HepG2 (cell line): Measurements from ENCODE around the gene TMEM38B. TPM values are rescaled to one million over a fixed set of nuclear protein-coding genes. Genes with fewer than 3 reads are reported as not detected.

ENCODE experiments used
- ATAC-seq: fragments of 200-7000 bp; cut with Tn5 transposase; 3 replicates; pipeline ENCODE4 v1.9.1; 2020; ENCODE audit warnings: mild to moderate bottlenecking, moderate library complexity
- BruUV-seq: library from RNA; stranded (reverse); fragments of 400-500 nt; replicated peaks from 2 replicates; lab custom pipeline; 2021; lab: Mats Ljungman, UMichigan
- CTCF ChIA-PET: fragments of 300-600 bp; formaldehyde crosslinking; extraction: SDS; loops from one replicate; lab custom pipeline; 2021; ENCODE audit warnings: low total read pairs, inconsistent platforms, low intra/inter-chr PET ratio; lab: Yijun Ruan, JAX
- POLR2A ChIA-PET: fragments of 350-600 bp; sonication (Branson Sonifier 250); formaldehyde crosslinking; loops from one replicate; lab custom pipeline; 2020; ENCODE audit warnings: antibody characterized with exemption, inconsistent platforms; lab: Yijun Ruan, JAX
- DNase-seq: peaks from one replicate; pipeline ENCODE4 v3.0.0-alpha.2; 2015; ENCODE audit warnings: low spot score
- FAIRE-seq: peaks from 3 replicates; lab custom pipeline; 2011; peaks lifted over from hg19 to GRCh38; lab: Jason Lieb, UNC
- H2AFZ ChIP-seq: one replicate; pipeline ENCODE4 v1.6.1; 2011; ENCODE audit warnings: low read length, inconsistent platforms
- H3K27ac ChIP-seq: fragments of 300-600 bp; 3 replicates; pipeline ENCODE4 v1.8.0; 2011; ENCODE audit warnings: mixed run types, mild to moderate bottlenecking, mixed read lengths, low read length, inconsistent platforms; ENCODE audit not compliant: insufficient read depth; ENCODE audit errors: extremely low read length
- H3K27me3 ChIP-seq, 2 experiments: fragments of 200-600 bp in 1 of 2; 2 replicates in 1 of 2; 3 replicates in 1 of 2; pipeline versions ENCODE4 v1.6.0 to v1.8.0; 2011; ENCODE audit warnings: low read length in 2 of 2, mild to moderate bottlenecking in 2 of 2, moderate library complexity in 2 of 2, inconsistent platforms in 1 of 2; ENCODE audit not compliant: insufficient read depth in 2 of 2, control insufficient read depth in 1 of 2
- H3K36me3 ChIP-seq, 2 experiments: fragments of 200-600 bp in 1 of 2; replicated peaks in 1 of 2; 2 replicates in 1 of 2; 3 replicates in 1 of 2; pipeline versions ENCODE4 v1.5.1 to v1.8.0; 2011; ENCODE audit warnings: low read length in 2 of 2, inconsistent platforms in 1 of 2; ENCODE audit not compliant: insufficient read depth in 2 of 2, control insufficient read depth in 1 of 2
- H3K4me1 ChIP-seq: 2 replicates; pipeline ENCODE4 v1.5.1; 2012; ENCODE audit warnings: low read length, inconsistent platforms; ENCODE audit not compliant: insufficient read depth
- H3K4me2 ChIP-seq: 2 replicates; pipeline ENCODE4 v1.6.0; 2011; ENCODE audit warnings: low read depth, low read length, inconsistent platforms
- H3K4me3 ChIP-seq, 3 experiments: fragments of 200-600 bp in 1 of 3; sonication (generic), shearing (Covaris generic) in 1 of 3; replicated peaks in 1 of 3; 2 replicates each; pipeline ENCODE4 v1.5.1; 2011 to 2016; ENCODE audit warnings: low read length in 3 of 3, inconsistent platforms in 2 of 3, low read depth in 2 of 3, mild to moderate bottlenecking in 2 of 3, control low read depth in 1 of 3, mixed read lengths in 1 of 3; ENCODE audit not compliant: insufficient read depth in 1 of 3
- H3K79me2 ChIP-seq: one replicate; pipeline ENCODE4 v1.6.1; 2011; ENCODE audit warnings: low read length, inconsistent platforms; ENCODE audit not compliant: insufficient read depth
- H3K9ac ChIP-seq: 2 replicates; pipeline ENCODE4 v1.6.0; 2011; ENCODE audit warnings: mild to moderate bottlenecking, low read depth, low read length, inconsistent platforms; ENCODE audit not compliant: insufficient read depth
- H3K9me3 ChIP-seq: 2 replicates; pipeline ENCODE4 v1.5.1; 2012; ENCODE audit warnings: mild to moderate bottlenecking, low read length
- H4K20me1 ChIP-seq: 2 replicates; pipeline ENCODE4 v1.6.0; 2011; ENCODE audit warnings: inconsistent platforms, mild to moderate bottlenecking, low read length, moderate library complexity; ENCODE audit not compliant: insufficient read depth
- ARNT2 ChIP-seq: sonication (generic); formaldehyde crosslinking; IDR thresholded peaks from 2 replicates; pipeline ENCODE4 v1.8.0; 2022; ENCODE audit warnings: mild to moderate bottlenecking, low read depth, missing genetic modification reagents, moderate library complexity
- BATF2 ChIP-seq: sonication (generic); formaldehyde crosslinking; IDR thresholded peaks from 2 replicates; pipeline ENCODE4 v1.8.0; 2022; ENCODE audit warnings: mild to moderate bottlenecking, missing genetic modification reagents, moderate library complexity
- CENPBD1 ChIP-seq: sonication (generic); formaldehyde crosslinking; IDR thresholded peaks from 2 replicates; pipeline ENCODE4 v1.8.0; 2022; ENCODE audit warnings: missing genetic modification reagents, low read depth, mild to moderate bottlenecking, borderline replicate concordance
- ELK4 ChIP-seq: sonication (generic); formaldehyde crosslinking; IDR thresholded peaks from 2 replicates; pipeline ENCODE4 v1.9.0; 2021; ENCODE audit warnings: missing genetic modification reagents, borderline replicate concordance
- HMG20A ChIP-seq: IDR thresholded peaks from 2 replicates; pipeline ENCODE4 v1.6.1; 2016; ENCODE audit warnings: borderline replicate concordance
- KLF9 ChIP-seq: IDR thresholded peaks from 2 replicates; pipeline ENCODE4 v1.6.1; 2016; ENCODE audit warnings: low read depth
- MXD3 ChIP-seq: IDR thresholded peaks from 2 replicates; pipeline ENCODE4 v1.6.1; 2016; ENCODE audit warnings: mild to moderate bottlenecking, missing biosample characterization, missing genetic modification reagents
- NFKBIZ ChIP-seq: IDR thresholded peaks from 2 replicates; pipeline ENCODE4 v1.6.1; 2018; ENCODE audit warnings: missing genetic modification reagents, missing compliant biosample characterization
- PHF5A ChIP-seq: IDR thresholded peaks from one replicate; pipeline ENCODE4 v1.6.1; 2018; ENCODE audit warnings: low read depth, missing genetic modification reagents; ENCODE audit not compliant: unreplicated experiment
- SKI ChIP-seq: fragments of 450-650 bp; IDR thresholded peaks from one replicate; pipeline ENCODE4 v1.6.1; 2018; ENCODE audit warnings: mild to moderate bottlenecking; ENCODE audit not compliant: partially characterized antibody
- ZNF292 ChIP-seq: sonication (generic); formaldehyde crosslinking; IDR thresholded peaks from 2 replicates; pipeline ENCODE4 v1.8.1; 2022; ENCODE audit warnings: mild to moderate bottlenecking, low read depth, missing genetic modification reagents, borderline replicate concordance
- ZNF569 ChIP-seq: sonication (generic); formaldehyde crosslinking; IDR thresholded peaks from 2 replicates; pipeline ENCODE4 v1.5.0; 2020; ENCODE audit warnings: mild to moderate bottlenecking, missing genetic modification reagents, moderate library complexity, borderline replicate concordance
- ZNF598 ChIP-seq: sonication (generic); formaldehyde crosslinking; IDR thresholded peaks from 2 replicates; pipeline ENCODE4 v1.5.1; 2020; ENCODE audit warnings: mild to moderate bottlenecking, missing genetic modification reagents, borderline replicate concordance
- ZNF619 ChIP-seq: sonication (generic); formaldehyde crosslinking; IDR thresholded peaks from 2 replicates; pipeline ENCODE4 v1.4.0; 2020; ENCODE audit warnings: mild to moderate bottlenecking, missing genetic modification reagents
- ZNF761 ChIP-seq: sonication (generic); formaldehyde crosslinking; conservative IDR thresholded peaks from 2 replicates; pipeline ENCODE4 v1.4.0; 2020; ENCODE audit warnings: mild to moderate bottlenecking, missing genetic modification reagents
- ZNF816 ChIP-seq: sonication (generic); formaldehyde crosslinking; IDR thresholded peaks from 2 replicates; pipeline ENCODE4 v1.8.0; 2022; ENCODE audit warnings: missing genetic modification reagents, mild to moderate bottlenecking, borderline replicate concordance
- WGBS: methylation state at CpG from one replicate; pipeline ENCODE4 v1.1.6; 2017; ENCODE audit warnings: low lambda C conversion rate; 5-methylcytosine and 5-hydroxymethylcytosine counted together
- in situ Hi-C: cut with HindIII; loops from 2 replicates; pipeline ENCODE4 v1.10.0; 2017; ENCODE audit warnings: low pct_unique_long_range_greater_than_20kb; ENCODE audit not compliant: extremely low pct_ligation_motif_present
- intact Hi-C: fragments of 100-400 bp; cut with micrococcal nuclease; formaldehyde crosslinking; loops from one replicate; pipeline ENCODE4 v1.10.0; 2022; ENCODE audit not compliant: unreplicated experiment
- polyA plus RNA-seq, 8 experiments: library from polyadenylated mRNA; depleted of rRNA in 3 of 8; stranded (reverse) in 7 of 8; unstranded in 1 of 8; fragments of >200 nt; fragmentation: Illumina TruSeq in 4 of 8; extraction: Trizol in 4 of 8; gene quantifications; 2 replicates each; pipeline versions ENCODE4 v1.2.1 to v1.2.3, GENCODE V29; 2011 to 2016; ENCODE audit warnings: low read depth in 4 of 8, missing spikeins in 1 of 8, mixed read lengths in 1 of 8; ENCODE audit not compliant: insufficient read depth in 1 of 8
- total RNA-seq, 5 experiments: library from RNA; depleted of rRNA; stranded (reverse); fragments of >200 nt; fragmentation: Illumina TruSeq; extraction: Trizol; gene quantifications; 2 replicates each; pipeline ENCODE4 v1.2.3, GENCODE V29; 2016; ENCODE audit warnings: low read depth in 1 of 5

TMEM38B gene
- total and polyA plus RNA-seq, 2 of the 13 experiments (the other 11 are each of a cell fraction or from before 2014, with no cell fraction given) = 13.4 to 32.4 TPM

GRCh38 chr9:105706156-105706555 lies 11.8 kb downstream of the TMEM38B start:
- ATAC-seq = no peak
- Histone ChIP-seq H3K4me2 (no peak overlapping the region), H4K20me1 (no peaks in the 10 kb centered on the region), H2AFZ (no peak overlapping the region), H3K27me3 (no peaks in the 10 kb centered on the region), H3K4me3 (no peak overlapping the region), H3K9me3 (no peaks in the 10 kb centered on the region), H3K9ac (no peak overlapping the region), H3K36me3 (peaks cover 0 to 7% of the 10 kb centered on the region in 2 experiments; a peak in 1 of 5 replicates), H3K79me2 (no peaks in the 10 kb centered on the region), H3K27ac (no peak overlapping the region), H3K4me1 (no peaks in the 10 kb centered on the region)
- in situ Hi-C loops = no loop called here
- 97% methylated on average over 8 of the region's 8 CpGs for WGBS
- no TSS peak for BruUV-seq
- CTCF ChIA-PET = no interaction called here
- no peak for TF ChIP-seq PHF5A
- TF ChIP-seq ZNF569 (CRISPR knock-in tag) = no peak
- no peak for TF ChIP-seq SKI
- TF ChIP-seq BATF2 (CRISPR knock-in tag) = no peak
- no peak for TF ChIP-seq KLF9 (CRISPR knock-in tag)
- no peak for TF ChIP-seq ZNF598
- no peak for TF ChIP-seq ZNF761 (CRISPR knock-in tag)
- no peak for TF ChIP-seq ZNF816 (CRISPR knock-in tag)
- no peak for TF ChIP-seq ZNF292 (CRISPR knock-in tag)
- no peak for TF ChIP-seq ELK4
- TF ChIP-seq ZNF619 (CRISPR knock-in tag) = no peak
- TF ChIP-seq MXD3 (CRISPR knock-in tag) = no peak
- no peak for TF ChIP-seq CENPBD1 (CRISPR knock-in tag)
- no peak for TF ChIP-seq NFKBIZ (CRISPR knock-in tag)
- TF ChIP-seq ARNT2 (CRISPR knock-in tag) = no peak
- no peak for TF ChIP-seq HMG20A (CRISPR knock-in tag)
- TF ChIP-seq, all 625 proteins: peak for 0
- intact Hi-C loops = no loop called here
- POLR2A ChIA-PET = no interaction called here
- DNase-seq (no peak), FAIRE-seq (no peak)
